ENCODE data around the gene WDR37.

- TF ChIP-seq, protein P1, sequence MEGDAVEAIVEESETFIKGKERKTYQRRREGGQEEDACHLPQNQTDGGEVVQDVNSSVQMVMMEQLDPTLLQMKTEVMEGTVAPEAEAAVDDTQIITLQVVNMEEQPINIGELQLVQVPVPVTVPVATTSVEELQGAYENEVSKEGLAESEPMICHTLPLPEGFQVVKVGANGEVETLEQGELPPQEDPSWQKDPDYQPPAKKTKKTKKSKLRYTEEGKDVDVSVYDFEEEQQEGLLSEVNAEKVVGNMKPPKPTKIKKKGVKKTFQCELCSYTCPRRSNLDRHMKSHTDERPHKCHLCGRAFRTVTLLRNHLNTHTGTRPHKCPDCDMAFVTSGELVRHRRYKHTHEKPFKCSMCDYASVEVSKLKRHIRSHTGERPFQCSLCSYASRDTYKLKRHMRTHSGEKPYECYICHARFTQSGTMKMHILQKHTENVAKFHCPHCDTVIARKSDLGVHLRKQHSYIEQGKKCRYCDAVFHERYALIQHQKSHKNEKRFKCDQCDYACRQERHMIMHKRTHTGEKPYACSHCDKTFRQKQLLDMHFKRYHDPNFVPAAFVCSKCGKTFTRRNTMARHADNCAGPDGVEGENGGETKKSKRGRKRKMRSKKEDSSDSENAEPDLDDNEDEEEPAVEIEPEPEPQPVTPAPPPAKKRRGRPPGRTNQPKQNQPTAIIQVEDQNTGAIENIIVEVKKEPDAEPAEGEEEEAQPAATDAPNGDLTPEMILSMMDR (IDR thresholded peaks at IDR 0.05), result no peak
- no peak for TF ChIP-seq EZH2 (IDR thresholded peaks at IDR 0.05; ENCODE audit: borderline replicate concordance, insufficient read depth, low read depth, low read length, poor library complexity, severe bottlenecking)
Measured at GRCh38 chr10:1156921-1157614, 100.9 kb downstream of the WDR37 start.

Measured in B cell (primary cell).